GM19023 (cell line): ENCODE data around the gene PTPRM.

Experiments
- ATAC-seq: cut with Tn5 transposase; IDR thresholded peaks from one replicate; pipeline ENCODE4 v1.9.1; 2021; ENCODE audit warnings: mild to moderate bottlenecking, moderate library complexity; ENCODE audit not compliant: unreplicated experiment

PTPRM gene

DNA sequence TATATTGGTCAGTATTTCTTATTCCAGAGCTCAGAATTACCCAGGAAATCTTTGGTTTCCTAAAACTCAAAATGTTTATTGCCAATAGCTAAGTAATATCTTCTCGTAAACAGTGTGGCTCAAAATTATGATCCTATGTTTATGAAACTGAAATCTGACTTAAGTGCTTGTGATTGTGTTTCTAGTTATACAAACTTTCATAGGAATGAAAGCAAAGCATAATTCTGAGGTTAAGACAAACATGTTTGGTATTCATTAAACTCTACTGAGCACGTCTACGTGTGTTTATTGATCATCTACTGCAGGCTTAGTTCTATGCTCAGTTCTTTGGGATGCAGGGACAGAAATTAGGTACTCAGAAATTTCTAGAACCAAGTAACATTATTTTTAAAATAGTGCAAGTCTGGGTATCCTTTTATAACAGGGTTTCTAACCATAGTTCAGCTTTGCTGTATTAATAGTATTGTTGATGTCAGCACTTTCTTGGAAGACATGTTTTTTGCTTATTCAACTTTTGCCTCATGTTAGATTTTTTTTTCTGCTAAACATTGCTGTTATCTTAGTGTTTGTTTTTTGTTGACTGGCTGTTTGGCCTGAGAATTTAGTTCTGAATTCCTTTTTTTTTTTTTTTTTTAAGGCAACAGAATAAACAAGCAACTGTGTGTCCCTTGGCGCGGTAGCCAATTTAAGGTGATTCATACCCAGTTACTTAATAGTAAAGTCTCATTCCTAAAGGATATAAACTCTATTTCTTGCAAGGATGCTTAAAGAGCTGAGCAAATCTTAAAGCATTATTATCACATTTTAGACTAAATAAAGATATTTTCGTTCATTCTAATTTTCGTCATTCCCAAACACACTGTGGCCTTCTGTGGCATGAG, 31.3 kb downstream of the PTPRM start:
- ATAC-seq: no peak

DNA sequence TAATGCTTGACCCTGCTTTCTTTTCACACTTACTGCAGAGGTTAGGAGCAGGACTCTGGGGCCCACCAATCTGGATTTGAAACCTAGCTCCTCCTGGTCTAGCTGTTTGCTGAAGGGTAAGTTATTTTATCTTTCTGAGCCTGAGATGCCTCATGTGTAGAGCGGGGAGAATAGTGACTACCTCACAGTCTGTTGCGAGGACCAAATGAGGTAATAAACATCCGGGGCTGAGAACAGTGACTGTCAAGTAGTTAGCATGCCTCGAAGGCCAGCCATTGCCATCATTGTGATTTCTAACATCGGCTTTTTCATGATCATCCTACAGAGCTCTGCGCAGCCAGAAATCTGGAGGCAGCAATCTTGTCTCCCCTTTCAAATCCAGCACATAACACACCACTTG, 32.9 kb downstream of the PTPRM start:
- ATAC-seq: no peak

- no peak for ATAC-seq
Observed at GRCh38 chr18:7600528-7601245, 33.6 kb downstream of the PTPRM start.

DNA sequence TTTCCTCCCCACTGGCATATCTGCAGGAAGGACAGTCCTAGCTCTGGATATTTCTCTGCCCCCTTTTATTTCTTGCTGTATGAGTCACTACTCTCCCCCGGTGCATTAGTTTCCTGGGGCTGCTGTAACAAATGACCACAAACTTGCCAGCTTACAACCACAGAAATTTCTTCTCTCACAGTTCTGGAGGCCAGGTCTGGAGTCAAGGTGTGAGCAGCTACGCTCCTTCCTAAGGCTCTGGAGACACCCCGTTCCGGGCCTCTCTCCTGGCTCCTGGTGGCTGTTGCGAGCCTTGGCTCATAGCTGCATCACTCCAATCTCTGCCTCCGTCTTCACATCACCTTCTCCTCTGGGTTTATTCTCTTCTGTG, 34.1 kb downstream of the PTPRM start:
- ATAC-seq: no peak

GRCh38 chr18:7601936-7602335, 34.8 kb downstream of the PTPRM start:
- ATAC-seq: no peak

DNA sequence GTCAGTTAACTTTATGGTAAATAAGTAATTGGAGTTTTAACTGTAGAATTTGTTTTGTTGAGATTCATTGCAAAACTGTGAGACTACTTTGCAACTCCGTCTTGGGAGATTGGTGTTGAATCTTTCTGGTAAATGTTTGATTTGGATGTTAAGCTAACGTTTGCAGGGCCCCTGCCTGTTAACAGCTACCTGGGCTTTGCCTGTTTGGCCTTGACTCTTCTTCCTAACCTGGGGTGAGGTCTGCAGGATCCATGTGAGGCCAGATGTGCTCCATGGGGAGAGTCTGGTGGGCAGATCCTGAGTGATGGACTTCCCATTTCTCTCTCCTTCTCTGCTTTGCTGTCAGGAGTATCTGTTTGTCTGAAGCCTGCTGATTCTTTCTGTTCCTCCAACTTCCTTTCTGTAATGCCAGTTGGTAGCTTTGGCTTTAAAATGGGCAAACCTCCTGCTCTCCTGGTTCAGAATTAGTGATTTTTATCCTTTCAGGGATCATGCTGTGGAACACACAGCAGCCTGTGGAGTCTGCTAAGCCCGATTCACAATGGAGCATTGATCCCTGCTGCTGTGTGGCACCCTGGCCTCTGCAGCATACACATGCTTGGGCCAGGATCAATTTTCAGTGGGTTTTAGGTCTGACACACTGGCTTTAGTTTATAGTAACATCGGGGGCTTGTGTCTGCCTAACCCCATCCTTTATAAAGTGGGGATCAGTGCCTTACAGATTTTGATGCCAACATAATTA, 36.3 kb downstream of the PTPRM start:
- ATAC-seq: no peak

DNA sequence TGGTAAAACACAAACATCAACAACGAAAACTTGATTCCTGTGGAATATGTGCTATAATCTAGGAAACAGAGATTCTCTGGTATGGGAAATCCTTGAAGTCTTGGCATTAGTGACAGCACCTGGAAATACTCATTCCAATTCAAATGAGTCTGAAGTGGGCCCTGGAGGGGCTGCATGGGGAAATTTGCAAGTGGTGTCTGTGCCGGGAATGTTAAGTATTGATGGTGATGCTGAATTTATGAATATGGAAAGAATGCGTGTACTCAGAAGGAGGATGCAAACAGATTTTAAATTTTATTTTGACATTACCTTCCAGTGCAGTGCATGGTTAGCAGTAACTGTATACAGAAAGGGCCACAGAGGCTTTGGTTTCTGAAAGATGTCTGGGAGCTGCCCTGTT, 37.2 kb downstream of the PTPRM start:
- no peak for ATAC-seq

GRCh38 chr18:7605705-7606104, 38.6 kb downstream of the PTPRM start:
- no peak for ATAC-seq

DNA sequence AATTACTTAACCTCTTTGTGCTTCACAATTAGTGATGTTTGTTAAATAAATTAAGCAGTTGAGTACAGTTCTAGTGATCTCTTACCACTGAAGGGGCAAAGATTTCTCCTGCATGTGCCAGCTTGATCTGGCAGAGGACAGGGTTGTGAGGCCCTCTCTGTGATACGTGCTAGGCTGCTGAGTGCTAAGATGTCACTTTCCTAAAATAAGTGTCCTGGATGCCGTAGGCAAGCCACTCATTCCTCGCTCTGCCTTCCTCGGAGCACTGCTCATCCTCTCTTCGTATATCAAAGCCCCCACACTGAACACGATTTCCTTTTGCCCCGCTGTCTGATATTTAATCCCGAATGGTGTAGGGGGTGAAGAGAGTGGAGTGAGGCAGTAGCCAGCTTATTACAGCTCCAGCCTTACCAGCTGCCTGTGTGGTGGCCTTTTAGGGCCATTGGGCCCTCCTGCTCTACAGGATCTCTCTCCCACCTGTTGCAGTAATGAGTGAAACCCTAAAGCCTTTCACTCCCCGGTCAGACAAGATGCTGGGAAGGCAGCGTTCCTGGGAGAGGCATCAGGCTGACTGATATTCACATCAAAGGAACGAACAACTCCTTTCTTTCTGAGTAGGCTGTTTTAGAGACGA, 40.5 kb downstream of the PTPRM start:
- ATAC-seq: no peak

GRCh38 chr18:7608174-7608550, 41.0 kb downstream of the PTPRM start:
- no peak for ATAC-seq

DNA sequence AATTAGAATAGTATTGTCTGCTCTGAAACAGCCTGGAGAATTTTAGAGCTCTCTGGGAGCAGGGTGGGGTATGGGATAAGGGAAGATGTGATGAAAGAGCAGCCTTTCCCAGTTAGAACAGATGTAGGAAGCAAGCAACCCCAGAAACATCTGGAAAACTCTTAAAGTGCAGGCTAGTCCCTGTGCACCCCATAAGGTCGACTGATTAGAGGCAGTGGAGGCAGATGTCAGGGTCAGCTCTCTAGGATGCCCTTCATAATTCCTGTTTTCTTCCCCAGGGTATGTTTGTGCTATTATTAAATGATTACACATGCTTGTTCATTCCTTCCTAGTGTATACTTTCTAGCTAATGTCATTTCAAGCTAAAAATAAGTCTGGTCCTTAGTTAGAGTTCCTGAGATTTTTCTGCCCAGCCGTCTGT, 41.7 kb downstream of the PTPRM start:
- ATAC-seq: no peak

DNA sequence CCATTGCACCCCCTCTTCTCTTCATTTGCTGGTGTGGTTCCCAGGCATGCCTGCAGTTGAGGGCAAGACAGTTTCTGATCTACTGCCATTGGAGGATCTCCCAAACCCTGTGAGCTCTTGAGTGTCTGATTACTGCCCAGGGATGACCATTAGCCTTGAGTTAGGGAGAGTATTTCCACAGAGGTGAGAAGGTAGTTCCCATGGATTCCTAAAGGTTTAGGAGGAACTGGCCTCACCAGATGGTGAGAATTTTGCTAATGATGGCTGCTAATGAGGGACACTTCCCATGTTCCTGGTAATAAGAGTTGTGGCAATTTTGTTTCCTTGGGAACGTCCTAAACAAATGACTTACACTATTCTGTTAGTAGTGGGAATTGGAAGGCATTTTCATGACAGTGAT, 42.5 kb downstream of the PTPRM start:
- no peak for ATAC-seq

DNA sequence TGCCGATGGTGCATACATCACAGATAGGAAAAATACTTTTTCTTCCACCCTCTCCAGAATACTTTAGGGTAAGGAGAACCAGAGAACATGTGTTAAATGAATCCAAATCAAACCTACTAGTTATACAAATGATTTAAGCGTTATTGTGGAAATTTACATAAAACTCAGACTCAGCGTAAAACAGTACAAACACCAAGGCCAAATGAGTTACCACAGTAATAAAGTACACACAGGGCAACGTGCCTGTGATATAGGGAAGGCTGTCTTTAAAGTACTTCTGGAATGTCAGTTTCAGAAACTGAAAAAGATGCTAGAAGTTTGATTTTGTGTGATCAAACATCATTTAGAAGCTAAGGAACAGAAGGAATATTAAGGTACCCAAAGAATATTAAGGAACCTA, 46.9 kb downstream of the PTPRM start:
- no peak for ATAC-seq

DNA sequence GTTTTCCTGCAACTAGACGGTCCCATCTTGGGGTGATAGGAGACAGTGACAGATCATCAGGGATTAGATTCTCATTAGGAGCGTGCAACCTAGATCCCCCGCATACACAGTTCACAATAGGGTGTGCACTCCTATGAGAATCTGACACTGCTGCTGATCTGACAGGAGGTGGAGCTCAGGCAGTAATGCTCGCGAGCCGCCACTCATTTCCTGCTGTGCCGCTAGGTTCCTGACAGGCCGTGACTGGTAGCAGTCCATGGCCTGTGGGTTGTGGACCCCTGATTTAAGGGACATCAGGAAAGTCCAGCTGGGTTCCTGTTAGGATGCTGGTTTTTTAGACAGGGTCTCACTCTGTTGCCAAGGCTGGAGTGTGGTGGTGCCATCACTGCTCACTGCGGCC, 48.7 kb downstream of the PTPRM start:
- no peak for ATAC-seq

GRCh38 chr18:7616661-7617060, 49.5 kb downstream of the PTPRM start:
- ATAC-seq: no peak

- ATAC-seq: no peak
Observed at GRCh38 chr18:7617738-7618422, 50.8 kb downstream of the PTPRM start.

- ATAC-seq: no peak
Observed at GRCh38 chr18:7618891-7619442, 51.9 kb downstream of the PTPRM start.

GRCh38 chr18:7619676-7620075, 52.6 kb downstream of the PTPRM start:
- ATAC-seq: no peak

DNA sequence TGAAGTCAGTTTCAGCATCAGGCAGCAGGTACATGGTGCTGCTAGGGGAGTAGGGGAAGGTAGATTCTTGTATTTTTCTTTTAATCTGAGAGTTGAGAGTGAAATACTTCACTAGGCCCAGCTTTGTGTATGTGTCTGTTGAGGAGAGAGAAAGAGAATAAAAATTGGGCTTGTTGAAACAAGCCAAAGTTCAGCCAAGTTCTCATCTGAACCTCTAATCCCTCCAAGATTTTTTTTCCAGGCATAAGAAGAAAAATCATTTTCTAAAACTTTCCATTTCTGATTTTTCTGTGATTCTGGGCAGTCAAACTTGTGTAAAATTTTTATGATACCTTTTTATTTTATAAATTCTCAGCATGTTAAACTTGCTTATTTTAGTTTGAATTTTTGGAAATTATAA, 55.6 kb downstream of the PTPRM start:
- no peak for ATAC-seq

DNA sequence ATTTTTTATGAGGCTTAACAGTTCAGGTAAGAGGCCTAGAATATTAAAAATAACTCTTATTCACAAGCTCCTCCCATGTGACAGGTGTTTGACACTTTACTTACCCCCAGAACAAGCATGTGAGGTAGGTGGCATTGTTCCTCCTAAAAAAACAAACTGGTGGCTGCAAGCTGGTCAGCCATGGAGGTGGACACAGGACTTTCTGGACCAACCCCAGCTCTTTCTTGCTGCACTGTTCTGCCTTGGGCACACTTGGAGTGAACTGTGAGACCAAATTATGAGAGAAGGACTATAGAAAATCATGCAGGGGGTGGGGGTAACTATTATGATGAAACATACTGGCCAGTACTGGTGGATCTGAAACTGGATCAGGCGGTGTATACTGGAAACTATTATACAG, 56.6 kb downstream of the PTPRM start:
- no peak for ATAC-seq
